ENCODE measurements around the gene ADK.
"Not testable (repeated sequence)": the region's sequence is repeated elsewhere in the genome, so short reads cannot be mapped to it uniquely, and the experiment has no call there.

- TF ChIP-seq, protein P1, sequence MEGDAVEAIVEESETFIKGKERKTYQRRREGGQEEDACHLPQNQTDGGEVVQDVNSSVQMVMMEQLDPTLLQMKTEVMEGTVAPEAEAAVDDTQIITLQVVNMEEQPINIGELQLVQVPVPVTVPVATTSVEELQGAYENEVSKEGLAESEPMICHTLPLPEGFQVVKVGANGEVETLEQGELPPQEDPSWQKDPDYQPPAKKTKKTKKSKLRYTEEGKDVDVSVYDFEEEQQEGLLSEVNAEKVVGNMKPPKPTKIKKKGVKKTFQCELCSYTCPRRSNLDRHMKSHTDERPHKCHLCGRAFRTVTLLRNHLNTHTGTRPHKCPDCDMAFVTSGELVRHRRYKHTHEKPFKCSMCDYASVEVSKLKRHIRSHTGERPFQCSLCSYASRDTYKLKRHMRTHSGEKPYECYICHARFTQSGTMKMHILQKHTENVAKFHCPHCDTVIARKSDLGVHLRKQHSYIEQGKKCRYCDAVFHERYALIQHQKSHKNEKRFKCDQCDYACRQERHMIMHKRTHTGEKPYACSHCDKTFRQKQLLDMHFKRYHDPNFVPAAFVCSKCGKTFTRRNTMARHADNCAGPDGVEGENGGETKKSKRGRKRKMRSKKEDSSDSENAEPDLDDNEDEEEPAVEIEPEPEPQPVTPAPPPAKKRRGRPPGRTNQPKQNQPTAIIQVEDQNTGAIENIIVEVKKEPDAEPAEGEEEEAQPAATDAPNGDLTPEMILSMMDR (IDR thresholded peaks at IDR 0.05; ENCODE audit: poor library complexity), result not testable (repeated sequence)
- not testable (repeated sequence) for TF ChIP-seq EZH2phosphoT487 (IDR thresholded peaks at IDR 0.05; ENCODE audit: low read depth, severe bottlenecking, unreplicated experiment); EZH2 (IDR thresholded peaks at IDR 0.05; ENCODE audit: borderline replicate concordance)
Observed at GRCh38 chr10:74457478-74457877, 306.5 kb downstream of the ADK start.
